Hepatocyte (in vitro differentiated cells): ENCODE data around the gene ITPR1. TPM values are rescaled to one million over a fixed set of nuclear protein-coding genes. Genes with fewer than 3 reads are reported as not detected.

Experiments
- DNase-seq: peaks from one replicate; pipeline ENCODE4 v3.0.0-alpha.2; 2016; ENCODE audit warnings: low spot score
- H2AFZ ChIP-seq: fragments of 200-600 bp; sonication (generic); 2 replicates; pipeline ENCODE4 v1.6.0; 2016; ENCODE audit warnings: antibody characterized with exemption, mild to moderate bottlenecking
- H3K27ac ChIP-seq: fragments of 200-600 bp; sonication (generic); 2 replicates; pipeline ENCODE4 v1.5.1; 2016; ENCODE audit warnings: mild to moderate bottlenecking
- H3K27me3 ChIP-seq: fragments of 200-600 bp; sonication (generic); 2 replicates; pipeline ENCODE4 v1.6.1; 2016
- H3K36me3 ChIP-seq: fragments of 200-600 bp; sonication (generic); replicated peaks from 2 replicates; pipeline ENCODE4 v1.5.1; 2016; ENCODE audit warnings: low read depth; ENCODE audit not compliant: insufficient read depth
- H3K4me1 ChIP-seq: fragments of 200-600 bp; sonication (generic); 2 replicates; pipeline ENCODE4 v1.5.1; 2016; ENCODE audit warnings: mild to moderate bottlenecking, moderate library complexity; ENCODE audit not compliant: insufficient read depth
- H3K4me2 ChIP-seq: fragments of 200-600 bp; sonication (generic); 2 replicates; pipeline ENCODE4 v1.6.0; 2016
- H3K4me3 ChIP-seq: fragments of 200-600 bp; sonication (generic); 2 replicates; pipeline ENCODE4 v1.5.1; 2016; ENCODE audit warnings: mild to moderate bottlenecking
- H3K79me2 ChIP-seq: fragments of 200-600 bp; sonication (generic); 2 replicates; pipeline ENCODE4 v1.6.0; 2017; ENCODE audit warnings: mild to moderate bottlenecking
- H3K9me2 ChIP-seq: fragments of 200-600 bp; sonication (generic); replicated peaks from 2 replicates; pipeline ENCODE4 v1.6.0; 2017; ENCODE audit warnings: mild to moderate bottlenecking; ENCODE audit not compliant: insufficient read depth
- H3K9me3 ChIP-seq: fragments of 200-600 bp; sonication (generic); 2 replicates; pipeline ENCODE4 v1.5.1; 2016; ENCODE audit warnings: low read depth, mild to moderate bottlenecking
- H4K20me1 ChIP-seq: fragments of 200-600 bp; sonication (generic); 2 replicates; pipeline ENCODE4 v1.6.0; 2016; ENCODE audit warnings: mild to moderate bottlenecking; ENCODE audit not compliant: insufficient read depth, poor library complexity, severe bottlenecking
- EZH2 ChIP-seq: fragments of 200-600 bp; sonication (generic); IDR thresholded peaks from 2 replicates; pipeline ENCODE4 v1.6.1; 2016; ENCODE audit warnings: antibody characterized with exemption, mild to moderate bottlenecking, borderline replicate concordance
- EZH2phosphoT487 ChIP-seq: fragments of 200-600 bp; sonication (generic); IDR thresholded peaks from one replicate; pipeline ENCODE4 v1.6.1; 2018; ENCODE audit warnings: antibody characterized with exemption, mild to moderate bottlenecking, low read depth, moderate library complexity; ENCODE audit not compliant: unreplicated experiment, severe bottlenecking
- WGBS: methylation state at CpG from one replicate; pipeline ENCODE4 v1.1.6; 2016; ENCODE audit warnings: low lambda C conversion rate; ENCODE audit errors: missing lambda C conversion rate; 5-methylcytosine and 5-hydroxymethylcytosine counted together
- polyA plus RNA-seq: library from polyadenylated mRNA; unstranded; fragments of >200 nt; fragmentation: Nextera tagmentation; extraction: Ambion mirVana; gene quantifications from 2 replicates; pipeline ENCODE4 v1.2.1, GENCODE V29; 2016
- total RNA-seq: library from RNA; depleted of rRNA; stranded (reverse); fragments of >200 nt; gene quantifications from 2 replicates; pipeline ENCODE4 v1.2.3, GENCODE V29; 2014
- TF ChIP-seq, protein P1 (sequence below): fragments of 200-600 bp; sonication (generic); IDR thresholded peaks from 2 replicates; pipeline ENCODE4 v1.5.1; 2016; ENCODE audit warnings: antibody characterized with exemption, mild to moderate bottlenecking; ENCODE audit not compliant: poor library complexity

ITPR1 gene
- total and polyA plus RNA-seq, 2 experiments from 2014 or later = 46.8 to 90.8 TPM

- peaks cover 20% of the 10 kb centered on the region for H3K4me1 ChIP-seq
- no peaks in the 10 kb centered on the region for H3K9me3 ChIP-seq
- H3K27ac ChIP-seq = no peak overlapping the region
Measured at GRCh38 chr3:4748701-4749378, 255.7 kb downstream of the ITPR1 start.

GRCh38 chr3:4749567-4750002 lies 256.4 kb downstream of the ITPR1 start:
- TF ChIP-seq, protein P1, sequence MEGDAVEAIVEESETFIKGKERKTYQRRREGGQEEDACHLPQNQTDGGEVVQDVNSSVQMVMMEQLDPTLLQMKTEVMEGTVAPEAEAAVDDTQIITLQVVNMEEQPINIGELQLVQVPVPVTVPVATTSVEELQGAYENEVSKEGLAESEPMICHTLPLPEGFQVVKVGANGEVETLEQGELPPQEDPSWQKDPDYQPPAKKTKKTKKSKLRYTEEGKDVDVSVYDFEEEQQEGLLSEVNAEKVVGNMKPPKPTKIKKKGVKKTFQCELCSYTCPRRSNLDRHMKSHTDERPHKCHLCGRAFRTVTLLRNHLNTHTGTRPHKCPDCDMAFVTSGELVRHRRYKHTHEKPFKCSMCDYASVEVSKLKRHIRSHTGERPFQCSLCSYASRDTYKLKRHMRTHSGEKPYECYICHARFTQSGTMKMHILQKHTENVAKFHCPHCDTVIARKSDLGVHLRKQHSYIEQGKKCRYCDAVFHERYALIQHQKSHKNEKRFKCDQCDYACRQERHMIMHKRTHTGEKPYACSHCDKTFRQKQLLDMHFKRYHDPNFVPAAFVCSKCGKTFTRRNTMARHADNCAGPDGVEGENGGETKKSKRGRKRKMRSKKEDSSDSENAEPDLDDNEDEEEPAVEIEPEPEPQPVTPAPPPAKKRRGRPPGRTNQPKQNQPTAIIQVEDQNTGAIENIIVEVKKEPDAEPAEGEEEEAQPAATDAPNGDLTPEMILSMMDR = no peak
- no peak for TF ChIP-seq EZH2
- TF ChIP-seq EZH2phosphoT487 = no peak
- H2AFZ ChIP-seq = no peak overlapping the region
- no peak overlapping the region for H3K4me3 ChIP-seq
- H3K9me2 ChIP-seq = no peaks in the 10 kb centered on the region
- 88% methylated on average over 5 of the region's 5 CpGs for WGBS
- H3K27ac ChIP-seq = peak overlapping the region; percentile 94
- no peaks in the 10 kb centered on the region for H4K20me1 ChIP-seq
- no peaks in the 10 kb centered on the region for H3K9me3 ChIP-seq
- no peak for DNase-seq
- H3K4me1 ChIP-seq = peaks cover 20% of the 10 kb centered on the region
- no peaks in the 10 kb centered on the region for H3K79me2 ChIP-seq
- H3K36me3 ChIP-seq = no peaks in the 10 kb centered on the region
- no peak overlapping the region for H3K4me2 ChIP-seq
- H3K27me3 ChIP-seq = no peaks in the 10 kb centered on the region

More at GRCh38 chr3:4748701-4749378, 255.7 kb downstream of the ITPR1 start:
- Histone ChIP-seq H3K27me3 (no peaks in the 10 kb centered on the region), H3K79me2 (no peaks in the 10 kb centered on the region), H4K20me1 (no peaks in the 10 kb centered on the region), H3K9me2 (no peaks in the 10 kb centered on the region), H3K36me3 (no peaks in the 10 kb centered on the region), H3K4me3 (no peak overlapping the region), H2AFZ (no peak overlapping the region), H3K4me2 (no peak overlapping the region)
- peak; percentile 26 for DNase-seq
- no peak for TF ChIP-seq EZH2phosphoT487
- TF ChIP-seq, protein P1 = no peak
- no peak for TF ChIP-seq EZH2
- 92% methylated on average over 16 of the region's 16 CpGs for WGBS

DNA sequence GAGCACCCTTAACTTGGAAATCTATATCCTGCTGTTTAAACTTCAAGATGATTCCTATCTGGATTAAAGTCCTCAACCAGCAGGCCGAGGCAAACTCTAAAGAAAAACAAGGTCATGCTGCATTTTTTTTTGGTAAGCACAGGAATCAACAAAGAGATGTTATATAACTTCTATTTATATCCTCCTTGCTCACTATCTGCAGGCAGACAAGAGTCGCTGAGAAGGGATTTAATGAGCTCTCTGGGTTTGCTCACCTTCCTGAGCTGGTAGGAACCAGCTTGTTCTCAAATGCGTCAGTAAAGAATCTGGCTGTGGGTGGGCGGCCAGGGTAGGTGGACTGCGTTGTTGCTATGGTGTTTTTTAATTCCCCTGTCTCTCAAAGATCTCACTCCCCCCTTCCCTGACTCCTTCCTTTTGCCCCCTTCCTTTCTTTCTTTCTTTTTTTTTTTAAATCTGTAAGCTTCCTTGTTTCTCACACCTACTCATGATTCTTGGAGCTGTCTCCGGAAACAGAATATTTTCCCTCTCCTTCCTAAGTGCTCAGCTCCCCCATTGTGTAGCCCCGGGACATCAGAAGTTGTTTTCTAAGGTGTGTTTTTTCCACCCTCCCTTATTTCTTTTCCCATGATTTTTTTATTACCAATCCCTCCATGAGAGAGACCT lies 257.3 kb downstream of the ITPR1 start:
- H3K9me2 ChIP-seq = no peaks in the 10 kb centered on the region
- H3K79me2 ChIP-seq = no peaks in the 10 kb centered on the region
- peak overlapping the region; percentile 43 for H3K4me2 ChIP-seq
- no peak overlapping the region for H2AFZ ChIP-seq
- peaks cover 20% of the 10 kb centered on the region for H3K4me1 ChIP-seq
- H3K27ac ChIP-seq = peak overlapping the region; percentile 94
- no peaks in the 10 kb centered on the region for H3K9me3 ChIP-seq
- no peaks in the 10 kb centered on the region for H3K27me3 ChIP-seq
- H4K20me1 ChIP-seq = no peaks in the 10 kb centered on the region
- no peak overlapping the region for H3K4me3 ChIP-seq
- H3K36me3 ChIP-seq = no peaks in the 10 kb centered on the region
- 30% methylated on average over 7 of the region's 7 CpGs for WGBS
- DNase-seq = peak; percentile 74
- TF ChIP-seq EZH2 = no peak
- no peak for TF ChIP-seq EZH2phosphoT487
- TF ChIP-seq, protein P1 = no peak
